Activated T-helper 1 cell treated with anti-CD3 and anti-CD28 coated beads, Interleukin-12 subunit alpha, Interleukin-12 subunit beta, Interleukin-2, Interleukin-4 antibody, amounts not matched to agents 30 ng/mL and 10 ng/mL and 1 ng/mL, durations not matched to agents 14 hours and 24 hours and 36 hours (primary cell): ENCODE results near the gene CTDSPL. TPM values are rescaled to one million over a fixed set of nuclear protein-coding genes. Genes with fewer than 3 reads are reported as not detected.

Experiments used
- DNase-seq: peaks from one replicate; pipeline ENCODE4 v3.0.0; 2021; ENCODE audit warnings: low spot score
- H3K27ac Mint-ChIP-seq: one replicate; pipeline ENCODE4 v1.8.0; 2021; ENCODE audit warnings: mild to moderate bottlenecking, mixed read lengths
- H3K27me3 Mint-ChIP-seq: one replicate; pipeline ENCODE4 v1.8.0; 2022; ENCODE audit warnings: mild to moderate bottlenecking, moderate library complexity, mixed read lengths; ENCODE audit not compliant: insufficient read depth
- H3K36me3 Mint-ChIP-seq: one replicate; pipeline ENCODE4 v1.8.0; 2021; ENCODE audit warnings: low read depth, mixed read lengths
- H3K4me1 Mint-ChIP-seq: one replicate; pipeline ENCODE4 v1.8.0; 2021; ENCODE audit warnings: low read depth, mixed read lengths
- H3K4me3 Mint-ChIP-seq: one replicate; pipeline ENCODE4 v1.8.0; 2021; ENCODE audit warnings: mild to moderate bottlenecking, moderate library complexity, mixed read lengths
- H3K9me3 Mint-ChIP-seq: one replicate; pipeline ENCODE4 v1.8.0; 2021; ENCODE audit warnings: mixed read lengths
- intact Hi-C: fragments of 100-400 bp; cut with micrococcal nuclease; formaldehyde crosslinking; loops from one replicate; pipeline ENCODE4 v1.15.1; 2024
- total RNA-seq: library from RNA; stranded (reverse); gene quantifications from 2 replicates; pipeline ENCODE4 v1.2.3, GENCODE V29; 2022

Gene CTDSPL
- total RNA-seq, 1 donor from 2014 or later: 3.7 TPM

- intact Hi-C loops: no loop called here
- Mint-ChIP-seq H3K36me3 (no peaks in the 10 kb centered on the region), H3K4me3 (peak overlapping the region; percentile 40), H3K9me3 (no peaks in the 10 kb centered on the region), H3K27me3 (peaks cover 4% of the 10 kb centered on the region), H3K27ac (peak overlapping the region; percentile 62), H3K4me1 (peaks cover 84% of the 10 kb centered on the region)
- no peak for DNase-seq
Measured at GRCh38 chr3:37902674-37903073, 41.0 kb downstream of the CTDSPL start.

GRCh38 chr3:37903320-37903719 is 41.6 kb downstream of the CTDSPL start:
- no peak overlapping the region for H3K27ac Mint-ChIP-seq
- H3K4me1 Mint-ChIP-seq: peaks cover 89% of the 10 kb centered on the region
- no peaks in the 10 kb centered on the region for H3K9me3 Mint-ChIP-seq
- no peak for DNase-seq
- no peaks in the 10 kb centered on the region for H3K36me3 Mint-ChIP-seq
- H3K4me3 Mint-ChIP-seq: no peak overlapping the region
- H3K27me3 Mint-ChIP-seq: peaks cover 5% of the 10 kb centered on the region
- intact Hi-C loops: no loop called here

- intact Hi-C loops: no loop called here
- DNase-seq: no peak
- Mint-ChIP-seq H3K27me3 (peaks cover 5% of the 10 kb centered on the region), H3K36me3 (no peaks in the 10 kb centered on the region), H3K9me3 (no peaks in the 10 kb centered on the region), H3K4me3 (no peak overlapping the region), H3K4me1 (peaks cover 88% of the 10 kb centered on the region), H3K27ac (no peak overlapping the region)
Measured at GRCh38 chr3:37903734-37904133, 42.1 kb downstream of the CTDSPL start.

GRCh38 chr3:37904601-37905000 is 42.9 kb downstream of the CTDSPL start:
- intact Hi-C loops: no loop called here
- no peaks in the 10 kb centered on the region for H3K9me3 Mint-ChIP-seq
- no peaks in the 10 kb centered on the region for H3K36me3 Mint-ChIP-seq
- DNase-seq: no peak
- peaks cover 5% of the 10 kb centered on the region for H3K27me3 Mint-ChIP-seq
- H3K27ac Mint-ChIP-seq: no peak overlapping the region
- no peak overlapping the region for H3K4me3 Mint-ChIP-seq
- H3K4me1 Mint-ChIP-seq: peaks cover 79% of the 10 kb centered on the region

- intact Hi-C loops: loop anchor here (5.0 kb wide), 3 partner anchors 62 to 592 kb away; partner anchors contain the start of genes ACAA1, EXOG and MYD88
- H3K4me3 Mint-ChIP-seq: no peak overlapping the region
Measured at GRCh38 chr3:37905346-37905745, 43.7 kb downstream of the CTDSPL start.

GRCh38 chr3:37905987-37906674 is 44.5 kb downstream of the CTDSPL start:
- Mint-ChIP-seq H3K27me3 (peaks cover 9% of the 10 kb centered on the region), H3K4me3 (peak overlapping the region; percentile 67), H3K36me3 (no peaks in the 10 kb centered on the region), H3K9me3 (no peaks in the 10 kb centered on the region), H3K27ac (peak overlapping the region; percentile 57), H3K4me1 (peaks cover 71% of the 10 kb centered on the region)
- no peak for DNase-seq
- intact Hi-C loops: loop anchor here (5.0 kb wide), 3 partner anchors 61 to 591 kb away; partner anchors contain the start of genes ACAA1, EXOG and MYD88

More at GRCh38 chr3:37905346-37905745, 43.7 kb downstream of the CTDSPL start:
- no peaks in the 10 kb centered on the region for H3K9me3 Mint-ChIP-seq
- H3K4me1 Mint-ChIP-seq: peaks cover 72% of the 10 kb centered on the region
- no peaks in the 10 kb centered on the region for H3K36me3 Mint-ChIP-seq
- H3K27me3 Mint-ChIP-seq: peaks cover 7% of the 10 kb centered on the region
- no peak for DNase-seq
- H3K27ac Mint-ChIP-seq: no peak overlapping the region

- H3K36me3 Mint-ChIP-seq: no peaks in the 10 kb centered on the region
- DNase-seq: no peak
- intact Hi-C loops: loop anchor here (1.0 to 5.0 kb wide), 4 partner anchors 8 to 590 kb away; partner anchors contain the start of genes ACAA1, EXOG and MYD88
- H3K27me3 Mint-ChIP-seq: peaks cover 13% of the 10 kb centered on the region
- H3K4me3 Mint-ChIP-seq: peak overlapping the region; percentile 67
- H3K4me1 Mint-ChIP-seq: peaks cover 64% of the 10 kb centered on the region
- peak overlapping the region; percentile 81 for H3K27ac Mint-ChIP-seq
- H3K9me3 Mint-ChIP-seq: no peaks in the 10 kb centered on the region
Measured at GRCh38 chr3:37906734-37907282, 45.1 kb downstream of the CTDSPL start.

GRCh38 chr3:37907371-37907770 is 45.7 kb downstream of the CTDSPL start:
- peak overlapping the region; percentile 84 for H3K27ac Mint-ChIP-seq

GRCh38 chr3:37907906-37908305 is 46.2 kb downstream of the CTDSPL start:
- intact Hi-C loops: loop anchor here (1.0 to 5.0 kb wide), 5 partner anchors 9 to 589 kb away; partner anchors contain the start of genes ACAA1, DLEC1, EXOG and MYD88
- no peaks in the 10 kb centered on the region for H3K36me3 Mint-ChIP-seq
- peak overlapping the region; percentile 84 for H3K27ac Mint-ChIP-seq
- H3K4me3 Mint-ChIP-seq: peak overlapping the region; percentile 67
- peaks cover 53% of the 10 kb centered on the region for H3K4me1 Mint-ChIP-seq
- peak; percentile 56 for DNase-seq
- H3K9me3 Mint-ChIP-seq: no peaks in the 10 kb centered on the region
- H3K27me3 Mint-ChIP-seq: peaks cover 15% of the 10 kb centered on the region

More at GRCh38 chr3:37907371-37907770, 45.7 kb downstream of the CTDSPL start:
- intact Hi-C loops: loop anchor here (1.0 to 5.0 kb wide), 4 partner anchors 8 to 590 kb away; partner anchors contain the start of genes ACAA1, EXOG and MYD88
- no peak for DNase-seq
- Mint-ChIP-seq H3K36me3 (no peaks in the 10 kb centered on the region), H3K4me1 (peaks cover 58% of the 10 kb centered on the region), H3K27me3 (peaks cover 14% of the 10 kb centered on the region), H3K9me3 (no peaks in the 10 kb centered on the region), H3K4me3 (peak overlapping the region; percentile 67)

GRCh38 chr3:37909067-37909911 is 47.6 kb downstream of the CTDSPL start:
- Mint-ChIP-seq H3K27me3 (peaks cover 17% of the 10 kb centered on the region), H3K27ac (no peak overlapping the region), H3K4me1 (peaks cover 39% of the 10 kb centered on the region), H3K36me3 (no peaks in the 10 kb centered on the region), H3K4me3 (no peak overlapping the region), H3K9me3 (no peaks in the 10 kb centered on the region)
- intact Hi-C loops: loop anchor here (2.0 to 5.0 kb wide), 4 partner anchors 58 to 588 kb away; partner anchors contain the start of genes ACAA1, DLEC1, EXOG and MYD88
- no peak for DNase-seq

GRCh38 chr3:37910671-37911400 is 49.2 kb downstream of the CTDSPL start:
- peaks cover 28% of the 10 kb centered on the region for H3K4me1 Mint-ChIP-seq
- no peak for DNase-seq
- H3K9me3 Mint-ChIP-seq: peaks cover 4% of the 10 kb centered on the region
- no peak overlapping the region for H3K4me3 Mint-ChIP-seq
- H3K27me3 Mint-ChIP-seq: peaks cover 20% of the 10 kb centered on the region
- H3K27ac Mint-ChIP-seq: no peak overlapping the region
- intact Hi-C loops: no loop called here
- peaks cover 1% of the 10 kb centered on the region for H3K36me3 Mint-ChIP-seq
